H1 (cell line): ENCODE results near the gene SIX6. TPM values are rescaled to one million over a fixed set of nuclear protein-coding genes. Genes with fewer than 3 reads are reported as not detected.
"Not testable (repeated sequence)": the region's sequence is repeated elsewhere in the genome, so short reads cannot be mapped to it uniquely, and the experiment has no call there.

Source experiments
- CTCF ChIA-PET: fragments of 300-600 bp; sonication (Branson Sonifier 250); formaldehyde crosslinking; loops from one replicate; lab custom pipeline; 2021; ENCODE audit not compliant: partially characterized antibody; lab: Charles Lee
- POLR2A ChIA-PET: fragments of 300-600 bp; sonication (Branson Sonifier 250); formaldehyde crosslinking; loops from one replicate; lab custom pipeline; 2021; ENCODE audit warnings: inconsistent platforms; ENCODE audit not compliant: partially characterized antibody; lab: Charles Lee
- DNase-seq, 2 experiments: peaks; one replicate each; pipeline versions ENCODE4 v3.0.0 to v3.0.0-alpha.2; 2010 to 2022; ENCODE audit warnings: low spot score in 2 of 2, low read depth in 1 of 2, mixed read lengths in 1 of 2
- FAIRE-seq: peaks from 2 replicates; lab custom pipeline; 2011; peaks lifted over from hg19 to GRCh38; lab: Jason Lieb, UNC
- H2AFZ ChIP-seq: 2 replicates; pipeline ENCODE4 v1.8.1; 2012; ENCODE audit warnings: low read length, inconsistent platforms
- H2AK5ac ChIP-seq: 2 replicates; pipeline ENCODE4 v1.6.1; 2013; ENCODE audit warnings: low read depth, low read length
- H2BK120ac ChIP-seq: replicated peaks from 2 replicates; pipeline ENCODE3; 2013; ENCODE audit warnings: low read depth, low read length, inconsistent platforms
- H2BK12ac ChIP-seq: 2 replicates; pipeline ENCODE4 v1.6.1; 2013; ENCODE audit warnings: low read depth, low read length
- H2BK15ac ChIP-seq: 2 replicates; pipeline ENCODE4 v1.6.1; 2013; ENCODE audit warnings: low read length
- H2BK20ac ChIP-seq: 2 replicates; pipeline ENCODE4 v1.6.1; 2013; ENCODE audit warnings: low read length
- H2BK5ac ChIP-seq: 2 replicates; pipeline ENCODE4 v1.6.1; 2013; ENCODE audit warnings: low read depth, low read length
- H3K14ac ChIP-seq: 2 replicates; pipeline ENCODE4 v1.6.1; 2013; ENCODE audit warnings: inconsistent platforms; ENCODE audit not compliant: insufficient read length
- H3K18ac ChIP-seq: 2 replicates; pipeline ENCODE4 v1.6.1; 2013; ENCODE audit warnings: low read length; ENCODE audit errors: extremely low read depth
- H3K23ac ChIP-seq: 2 replicates; pipeline ENCODE4 v1.6.1; 2013; ENCODE audit warnings: inconsistent platforms; ENCODE audit not compliant: insufficient read length
- H3K23me2 ChIP-seq: 2 replicates; pipeline ENCODE4 v1.6.1; 2013; ENCODE audit warnings: low read depth, low read length
- H3K27ac ChIP-seq: 2 replicates; pipeline ENCODE4 v1.6.1; 2011; ENCODE audit warnings: low read depth, low read length, inconsistent platforms
- H3K27me3 ChIP-seq, 4 experiments: replicated peaks in 1 of 4; 1 replicate in 1 of 4; 2 replicates in 3 of 4; pipeline versions ENCODE4 v1.6.1 to v1.8.1; 2011 to 2013; ENCODE audit warnings: low read length in 3 of 4, mild to moderate bottlenecking in 3 of 4, inconsistent platforms in 2 of 4, mixed read lengths in 2 of 4, moderate library complexity in 1 of 4; ENCODE audit not compliant: control insufficient read depth in 3 of 4, insufficient read depth in 3 of 4; ENCODE audit errors: extremely low read depth in 1 of 4
- H3K36me3 ChIP-seq, 4 experiments: 2 replicates each; pipeline versions ENCODE4 v1.6.1 to v1.8.1; 2011 to 2013; ENCODE audit warnings: mild to moderate bottlenecking in 4 of 4, low read length in 3 of 4, moderate library complexity in 2 of 4, control low read depth in 1 of 4, inconsistent platforms in 1 of 4; ENCODE audit not compliant: insufficient read depth in 4 of 4, control insufficient read depth in 2 of 4
- H3K4ac ChIP-seq: replicated peaks from 2 replicates; pipeline ENCODE3; 2013; ENCODE audit warnings: low read length, low read depth, mixed read lengths, inconsistent platforms; ENCODE audit not compliant: insufficient read length
- H3K4me1 ChIP-seq, 4 experiments: replicated peaks in 1 of 4; 1 replicate in 1 of 4; 2 replicates in 3 of 4; pipeline versions ENCODE4 v1.6.1 to v1.8.1; 2011 to 2013; ENCODE audit warnings: low read length in 3 of 4, inconsistent platforms in 2 of 4, mixed read lengths in 1 of 4; ENCODE audit not compliant: insufficient read depth in 4 of 4, control insufficient read depth in 3 of 4
- H3K4me2 ChIP-seq, 2 experiments: 2 replicates each; pipeline versions ENCODE4 v1.6.1 to v1.8.1; 2011 to 2013; ENCODE audit warnings: low read depth in 2 of 2, low read length in 2 of 2, control low read depth in 1 of 2, inconsistent platforms in 1 of 2, mild to moderate bottlenecking in 1 of 2; ENCODE audit not compliant: insufficient read depth in 1 of 2
- H3K4me3 ChIP-seq, 4 experiments: fragments of 200-600, 300-600 bp in 1 of 4; sonication (generic), shearing (Covaris generic), sonication (Bioruptor Twin) in 1 of 4; 2 replicates each; pipeline versions ENCODE4 v1.5.1 to v1.8.1; 2011 to 2016; ENCODE audit warnings: low read length in 4 of 4, low read depth in 3 of 4, control low read depth in 2 of 4, inconsistent platforms in 2 of 4, mild to moderate bottlenecking in 2 of 4, mixed read lengths in 1 of 4, moderate library complexity in 1 of 4; ENCODE audit not compliant: insufficient read depth in 2 of 4; ENCODE audit errors: extremely low read depth in 1 of 4
- H3K56ac ChIP-seq: replicated peaks from 2 replicates; pipeline ENCODE3; 2013; ENCODE audit warnings: low read depth, mild to moderate bottlenecking, mixed read lengths, low read length, inconsistent platforms; ENCODE audit not compliant: insufficient read length
- H3K79me1 ChIP-seq: 2 replicates; pipeline ENCODE4 v1.6.1; 2013; ENCODE audit warnings: low read depth, low read length, control low read depth
- H3K79me2 ChIP-seq, 2 experiments: 2 replicates each; pipeline versions ENCODE4 v1.6.1 to v1.8.1; 2012 to 2013; ENCODE audit warnings: low read length in 2 of 2, mild to moderate bottlenecking in 2 of 2, inconsistent platforms in 1 of 2; ENCODE audit not compliant: insufficient read depth in 2 of 2, control insufficient read depth in 1 of 2
- H3K9ac ChIP-seq, 4 experiments: replicated peaks in 1 of 4; 1 replicate in 1 of 4; 2 replicates in 3 of 4; pipeline versions ENCODE4 v1.6.1 to v1.8.1; 2011 to 2013; ENCODE audit warnings: low read depth in 3 of 4, low read length in 3 of 4, control low read depth in 2 of 4, mild to moderate bottlenecking in 2 of 4, moderate library complexity in 2 of 4, inconsistent platforms in 1 of 4; ENCODE audit errors: extremely low read depth in 1 of 4
- H3K9me3 ChIP-seq, 2 experiments: 2 replicates each; pipeline versions ENCODE4 v1.6.1 to v1.8.1; 2012 to 2013; ENCODE audit warnings: mild to moderate bottlenecking in 2 of 2, moderate library complexity in 2 of 2, control low read depth in 1 of 2, inconsistent platforms in 1 of 2, low read depth in 1 of 2, low read length in 1 of 2, mixed read lengths in 1 of 2; ENCODE audit not compliant: insufficient read depth in 2 of 2
- H4K20me1 ChIP-seq, 2 experiments: replicated peaks in 1 of 2; 2 replicates each; pipeline versions ENCODE3 to v1.8.1; 2011 to 2013; ENCODE audit warnings: inconsistent platforms in 2 of 2, low read length in 2 of 2, mild to moderate bottlenecking in 1 of 2; ENCODE audit not compliant: insufficient read depth in 2 of 2, control insufficient read depth in 1 of 2
- H4K5ac ChIP-seq: 2 replicates; pipeline ENCODE4 v1.6.1; 2013; ENCODE audit warnings: low read length, low read depth, mixed read lengths, inconsistent platforms; ENCODE audit not compliant: insufficient read length
- H4K8ac ChIP-seq: 2 replicates; pipeline ENCODE4 v1.8.0; 2013; ENCODE audit warnings: mild to moderate bottlenecking, moderate library complexity, low read length, inconsistent platforms; ENCODE audit not compliant: insufficient read depth; ENCODE audit errors: extremely low read depth
- H4K91ac ChIP-seq: replicated peaks from 2 replicates; pipeline ENCODE3; 2013; ENCODE audit warnings: low read length, mixed read lengths, inconsistent platforms; ENCODE audit not compliant: insufficient read length
- EP300 ChIP-seq, 2 experiments: IDR thresholded peaks; 1 replicate in 1 of 2; 2 replicates in 1 of 2; pipeline ENCODE4 v1.6.1; 2011 to 2012; ENCODE audit warnings: low read depth in 2 of 2, low read length in 2 of 2, mild to moderate bottlenecking in 2 of 2, borderline replicate concordance in 1 of 2, inconsistent platforms in 1 of 2, moderate library complexity in 1 of 2
- KDM4A ChIP-seq: IDR thresholded peaks from one replicate; pipeline ENCODE4 v1.7.1; 2012; ENCODE audit warnings: low read depth, mild to moderate bottlenecking, moderate library complexity, low read length, inconsistent platforms; ENCODE audit not compliant: severe bottlenecking
- MAX ChIP-seq: IDR thresholded peaks from 2 replicates; pipeline ENCODE4 v1.6.1; 2012; ENCODE audit warnings: inconsistent platforms
- POLR2AphosphoS5 ChIP-seq: IDR thresholded peaks from 2 replicates; pipeline ENCODE4 v1.6.1; 2011; ENCODE audit warnings: low read depth, low read length
- RNF2 ChIP-seq: fragments of 200-900, 300-1000 bp; sonication (generic); IDR thresholded peaks from 2 replicates; pipeline ENCODE4 v1.7.1; 2016; ENCODE audit warnings: borderline replicate concordance, low read depth, mild to moderate bottlenecking, antibody characterized with exemption, low read length; ENCODE audit not compliant: poor library complexity, severe bottlenecking; ENCODE audit errors: missing control alignments
- SIN3A ChIP-seq, 2 experiments: IDR thresholded peaks in 1 of 2; conservative IDR thresholded peaks in 1 of 2; 2 replicates each; pipeline ENCODE4 v1.6.1; 2011 to 2012; ENCODE audit warnings: low read length in 2 of 2, improper control_type of control experiment in 1 of 2, low read depth in 1 of 2, mild to moderate bottlenecking in 1 of 2
- TAF1 ChIP-seq: IDR thresholded peaks from 2 replicates; pipeline ENCODE4 v1.6.1; 2011; ENCODE audit warnings: mild to moderate bottlenecking, low read depth, low read length
- TEAD4 ChIP-seq: IDR thresholded peaks from 2 replicates; pipeline ENCODE4 v1.6.1; 2012; ENCODE audit warnings: low read depth, low read length, inconsistent platforms, mixed read lengths
- WGBS, 2 experiments: shearing (Covaris generic) in 1 of 2; methylation state at CpG; one replicate each; pipeline versions ENCODE4 v1.1.6 to v1.1.7; 2013 to 2015; ENCODE audit warnings: low lambda C conversion rate in 2 of 2, mixed read lengths in 2 of 2, inconsistent platforms in 1 of 2, low coverage in 1 of 2, missing lambda C conversion rate in 1 of 2; ENCODE audit not compliant: insufficient replicate concordance in 2 of 2, insufficient coverage in 1 of 2, insufficient read length in 1 of 2; ENCODE audit errors: extremely low coverage in 1 of 2, missing lambda C conversion rate in 1 of 2; 5-methylcytosine and 5-hydroxymethylcytosine counted together
- polyA plus RNA-seq, 7 experiments: library from polyadenylated mRNA; depleted of rRNA in 3 of 7; stranded (reverse) in 5 of 7; unstranded in 2 of 7; fragments of >200 nt in 5 of 7; fragments of 200-250 nt in 2 of 7; gene quantifications; 1 replicate in 5 of 7; 2 replicates in 1 of 7; 4 replicates in 1 of 7; pipeline versions ENCODE4 v1.2.1 to v1.2.3, GENCODE V29; 2011 to 2013; ENCODE audit warnings: missing spikeins in 2 of 7, mixed read lengths in 2 of 7
- total RNA-seq: library from RNA; stranded (reverse); fragmentation: NEBNext Ultra II Directional; extraction: Animal tissue kit (Norgen Biotek cat#: 25700); gene quantifications from 2 replicates; pipeline ENCODE4 v1.2.1, GENCODE V29; 2021

SIX6 gene
- total and polyA plus RNA-seq, 2 of the 8 experiments (the other 6 are each of a cell fraction or from before 2014, with no cell fraction given) = 0.03 TPM; not detected in 1

GRCh38 chr14:60508707-60509437, at the start of gene SIX6 (continued):
- TF ChIP-seq MAX (peak; percentile 78), EP300 (IDR thresholded peaks at IDR 0.05; ENCODE audit: borderline replicate concordance in 1 of 2, low read depth in 2 of 2, low read length in 2 of 2) (0 out of 3 replicates have a peak, but pooled peaks of 1 of the 2 experiments have one; percentile 12), KDM4A (peak; percentile 76), SIN3A (conservative IDR thresholded peaks at IDR 0.05 in 1 of 2, IDR thresholded peaks at IDR 0.05 in 1 of 2; ENCODE audit: low read depth in 1 of 2, low read length in 2 of 2) (peak in 1 of 2 experiments; percentile 91; a peak in 2 of 4 replicates), TAF1 (no peak), RNF2 (no peak), POLR2AphosphoS5 (no peak), TEAD4 (0 out of 2 replicates have a peak, but pooled peaks have one; percentile 3)

GRCh38 chr14:60480248-60480647, 28.7 kb upstream of the SIX6 start:
- H3K79me2 ChIP-seq, H4K91ac ChIP-seq, H3K4ac ChIP-seq, H3K23me2 ChIP-seq, H3K56ac ChIP-seq, H2BK20ac ChIP-seq, H3K36me3 ChIP-seq, H4K8ac ChIP-seq, H3K4me3 ChIP-seq, H3K27me3 ChIP-seq, H3K4me2 ChIP-seq, H2BK120ac ChIP-seq, H3K27ac ChIP-seq, H4K5ac ChIP-seq, H3K18ac ChIP-seq, H2BK12ac ChIP-seq, DNase-seq, H3K9me3 ChIP-seq, H4K20me1 ChIP-seq, H3K4me1 ChIP-seq, POLR2A ChIA-PET, H3K9ac ChIP-seq, CTCF ChIA-PET, H2BK5ac ChIP-seq, H3K23ac ChIP-seq, H3K14ac ChIP-seq, H2BK15ac ChIP-seq, H3K79me1 ChIP-seq, H2AK5ac ChIP-seq, H2AFZ ChIP-seq, FAIRE-seq: not testable (repeated sequence)
- 89% methylated on average over 7 of the region's 7 CpGs; no CpG with 5 or more reads in 1 of the 2 experiments for WGBS, 2 experiments
